IMR-90 (cell line): Measurements from ENCODE around the gene MRPS10. TPM values are rescaled to one million over a fixed set of nuclear protein-coding genes. Genes with fewer than 3 reads are reported as not detected.
A peak's percentile ranks its signal among the peaks of the same experiment; 100 is the strongest.

ENCODE experiments used
- ATAC-seq: fragments of 200-7000 bp; cut with Tn5 transposase; 2 replicates; pipeline ENCODE4 v1.9.1; 2020; ENCODE audit warnings: low read depth, mild to moderate bottlenecking, moderate library complexity
- BruUV-seq: library from RNA; stranded (reverse); fragments of 400-500 nt; replicated peaks from 2 replicates; lab custom pipeline; 2021; lab: Mats Ljungman, UMichigan
- CTCF ChIA-PET: fragments of 300-600 bp; formaldehyde crosslinking; extraction: SDS; loops from one replicate; lab custom pipeline; 2021; ENCODE audit warnings: antibody characterized with exemption; lab: Yijun Ruan, JAX
- POLR2A ChIA-PET: fragments of 300-600 bp; sonication (Branson Sonifier 250); formaldehyde crosslinking; loops from one replicate; lab custom pipeline; 2022; ENCODE audit warnings: antibody characterized with exemption; ENCODE audit not compliant: unreplicated experiment; lab: Charles Lee
- DNase-seq: peaks from one replicate; pipeline ENCODE4 v3.0.0; 2013
- H2AFZ ChIP-seq: replicated peaks from 2 replicates; pipeline ENCODE3; 2013; ENCODE audit warnings: low read length, mild to moderate bottlenecking; ENCODE audit not compliant: poor library complexity
- H2AK5ac ChIP-seq: 2 replicates; pipeline ENCODE4 v1.6.1; 2013; ENCODE audit warnings: low read depth, low read length, inconsistent platforms
- H2AK9ac ChIP-seq: replicated peaks from 2 replicates; pipeline ENCODE3; 2013; ENCODE audit warnings: mild to moderate bottlenecking, low read depth, low read length, moderate library complexity; ENCODE audit not compliant: poor library complexity
- H2BK120ac ChIP-seq: 2 replicates; pipeline ENCODE4 v1.6.1; 2013; ENCODE audit warnings: low read depth, low read length, inconsistent platforms
- H2BK15ac ChIP-seq: 3 replicates; pipeline ENCODE4 v1.6.1; 2013; ENCODE audit warnings: low read depth, low read length, inconsistent platforms
- H2BK20ac ChIP-seq: 2 replicates; pipeline ENCODE4 v1.6.1; 2013; ENCODE audit warnings: low read depth, mild to moderate bottlenecking, inconsistent platforms, low read length, moderate library complexity
- H2BK5ac ChIP-seq: 2 replicates; pipeline ENCODE4 v1.6.1; 2013; ENCODE audit warnings: mild to moderate bottlenecking, low read depth, low read length, inconsistent platforms; ENCODE audit not compliant: poor library complexity, severe bottlenecking
- H3K14ac ChIP-seq: replicated peaks from 2 replicates; pipeline ENCODE4 v1.6.1; 2013; ENCODE audit warnings: low read depth, low read length, inconsistent platforms
- H3K18ac ChIP-seq: 2 replicates; pipeline ENCODE4 v1.6.1; 2013; ENCODE audit warnings: low read depth, low read length, control low read depth
- H3K23ac ChIP-seq: 2 replicates; pipeline ENCODE4 v1.6.1; 2013; ENCODE audit warnings: low read depth, low read length, inconsistent platforms
- H3K27ac ChIP-seq: 2 replicates; pipeline ENCODE4 v1.5.1; 2013; ENCODE audit warnings: mild to moderate bottlenecking, control low read depth, low read length; ENCODE audit not compliant: insufficient read depth
- H3K27me3 ChIP-seq: 2 replicates; pipeline ENCODE4 v1.6.1; 2013; ENCODE audit warnings: low read length; ENCODE audit not compliant: control insufficient read depth, insufficient read depth
- H3K36me3 ChIP-seq: 2 replicates; pipeline ENCODE4 v1.6.1; 2013; ENCODE audit warnings: low read length, mixed read lengths; ENCODE audit not compliant: control insufficient read depth, insufficient read depth
- H3K4ac ChIP-seq: 2 replicates; pipeline ENCODE4 v1.6.1; 2013; ENCODE audit warnings: low read depth, low read length, inconsistent platforms
- H3K4me1 ChIP-seq: 2 replicates; pipeline ENCODE4 v1.6.1; 2013; ENCODE audit warnings: low read length, mixed read lengths; ENCODE audit not compliant: control insufficient read depth, insufficient read depth
- H3K4me2 ChIP-seq: 2 replicates; pipeline ENCODE4 v1.6.1; 2013; ENCODE audit warnings: low read depth, mild to moderate bottlenecking, control low read depth, low read length, moderate library complexity
- H3K4me3 ChIP-seq: 2 replicates; pipeline ENCODE4 v1.5.1; 2013; ENCODE audit warnings: low read depth, mild to moderate bottlenecking, control low read depth, low read length, moderate library complexity; ENCODE audit not compliant: insufficient read depth
- H3K56ac ChIP-seq: 2 replicates; pipeline ENCODE4 v1.6.1; 2013; ENCODE audit warnings: low read length, inconsistent platforms; ENCODE audit not compliant: insufficient read depth; ENCODE audit errors: extremely low read depth
- H3K79me1 ChIP-seq, 2 experiments: 2 replicates each; pipeline ENCODE4 v1.6.1; 2013; ENCODE audit warnings: low read length in 2 of 2, inconsistent platforms in 1 of 2, low read depth in 1 of 2
- H3K9ac ChIP-seq: 2 replicates; pipeline ENCODE4 v1.6.1; 2013; ENCODE audit warnings: low read depth, low read length, control low read depth
- H3K9me1 ChIP-seq: 2 replicates; pipeline ENCODE4 v1.6.1; 2013; ENCODE audit warnings: low read length, inconsistent platforms; ENCODE audit not compliant: insufficient read depth
- H3K9me3 ChIP-seq: 2 replicates; pipeline ENCODE4 v1.6.1; 2013; ENCODE audit warnings: low read length; ENCODE audit not compliant: control insufficient read depth, insufficient read depth
- H4K20me1 ChIP-seq: 2 replicates; pipeline ENCODE4 v1.6.1; 2013; ENCODE audit warnings: low read length, inconsistent platforms; ENCODE audit not compliant: insufficient read depth
- H4K5ac ChIP-seq: 2 replicates; pipeline ENCODE4 v1.6.1; 2013; ENCODE audit warnings: mild to moderate bottlenecking, low read depth, low read length, control low read depth
- H4K8ac ChIP-seq, 2 experiments: 2 replicates each; pipeline ENCODE4 v1.6.1; 2013; ENCODE audit warnings: low read depth in 2 of 2, low read length in 2 of 2, control low read depth in 1 of 2, inconsistent platforms in 1 of 2
- H4K91ac ChIP-seq: 2 replicates; pipeline ENCODE4 v1.6.1; 2013; ENCODE audit warnings: low read depth, low read length, inconsistent platforms; ENCODE audit not compliant: insufficient read depth
- FOS ChIP-seq: fragments of 150-350 bp; IDR thresholded peaks from 2 replicates; pipeline ENCODE4 v1.6.1; 2016; ENCODE audit warnings: low read depth, low read length
- MAFK ChIP-seq: IDR thresholded peaks from 2 replicates; pipeline ENCODE4 v1.6.1; 2012; ENCODE audit warnings: low read depth, low read length, improper control_type of control experiment
- MXI1 ChIP-seq: IDR thresholded peaks from 2 replicates; pipeline ENCODE4 v1.6.1; 2012; ENCODE audit warnings: low read depth, mild to moderate bottlenecking, low read length, moderate library complexity, borderline replicate concordance
- NFE2L2 ChIP-seq: fragments of 150-350 bp; IDR thresholded peaks from 2 replicates; pipeline ENCODE4 v1.6.1; 2016; ENCODE audit warnings: low read depth, mild to moderate bottlenecking, low read length
- RAD21 ChIP-seq: IDR thresholded peaks from 2 replicates; pipeline ENCODE4 v1.6.1; 2012; ENCODE audit warnings: low read length, improper control_type of control experiment
- WGBS, 2 experiments: methylation state at CpG; one replicate each; pipeline versions ENCODE4 v1.1.5 to v1.1.7; 2013; ENCODE audit warnings: missing lambda C conversion rate in 2 of 2; ENCODE audit not compliant: insufficient read length in 1 of 2; ENCODE audit errors: extremely low coverage in 2 of 2; 5-methylcytosine and 5-hydroxymethylcytosine counted together
- dilution Hi-C: fragments of 300-500 bp; cut with HindIII; formaldehyde crosslinking; loops from one replicate; pipeline ENCODE4 v1.14.3; 2018; ENCODE audit warnings: low sequenced_read_pairs; ENCODE audit not compliant: unreplicated experiment
- in situ Hi-C: fragments of 300-500 bp; cut with MboI; formaldehyde crosslinking; loops from 3 replicates; pipeline ENCODE4 v1.14.3; 2019; ENCODE audit warnings: low sequenced_read_pairs, inconsistent platforms, mixed read lengths
- intact Hi-C: fragments of 100-400 bp; cut with micrococcal nuclease; formaldehyde crosslinking; loops from 2 replicates; pipeline ENCODE4 v1.10.0; 2022
- polyA plus RNA-seq, 3 experiments: library from polyadenylated mRNA; depleted of rRNA; stranded (reverse); fragments of >200 nt; gene quantifications; 2 replicates each; pipeline ENCODE4 v1.2.3, GENCODE V29; 2012; ENCODE audit warnings: low replicate concordance in 1 of 3
- total RNA-seq: library from RNA; depleted of rRNA; stranded (reverse); fragments of >200 nt; gene quantifications from 2 replicates; pipeline ENCODE4 v1.2.3, GENCODE V29; 2012

Gene MRPS10
- total and polyA plus RNA-seq, 2 of the 4 experiments (the other 2 are of a cell fraction): 28.5 to 47.0 TPM

- H3K9me1 ChIP-seq: peaks cover 15% of the 10 kb centered on the region
- WGBS, 2 experiments: no CpG with 5 or more reads among the region's 7 CpGs
- H4K91ac ChIP-seq: no peak overlapping the region; the same call in 1 of the 2 replicates
- dilution Hi-C loops: no loop called here
- peak overlapping the region; percentile 5 for H2BK5ac ChIP-seq
- ChIA-PET POLR2A (no interaction called here), CTCF (no interaction called here)
- no peak overlapping the region for H3K4me3 ChIP-seq
- intact Hi-C loops: loop anchor here (10.0 kb wide), 1 partner anchor 112 kb away; no protein-coding TSS in a partner anchor
- H4K20me1 ChIP-seq: no peaks in the 10 kb centered on the region
- H3K27ac ChIP-seq: no peak overlapping the region
- no peak overlapping the region for H4K5ac ChIP-seq
- no peak overlapping the region for H3K56ac ChIP-seq
- TF ChIP-seq MXI1: no peak
- TF ChIP-seq FOS: no peak
- no peak for TF ChIP-seq NFE2L2
- TF ChIP-seq RAD21: no peak
- no peak for TF ChIP-seq MAFK
- no peak overlapping the region for H2AFZ ChIP-seq
- no peaks in the 10 kb centered on the region for H3K36me3 ChIP-seq
- no peaks in the 10 kb centered on the region for H3K9me3 ChIP-seq
- H3K4me1 ChIP-seq: peaks cover 11% of the 10 kb centered on the region
- H2AK9ac ChIP-seq: no peak overlapping the region
- no peak overlapping the region for H3K18ac ChIP-seq
- peaks cover 0 to 7% of the 10 kb centered on the region in 2 experiments; a peak in 2 of 4 replicates for H3K79me1 ChIP-seq
- H3K4me2 ChIP-seq: no peak overlapping the region
- no peak for ATAC-seq
- no peak overlapping the region; the same call in 1 of the 2 replicates for H2BK20ac ChIP-seq
- H4K8ac ChIP-seq: no peak overlapping the region
- H2AK5ac ChIP-seq: peak overlapping the region; percentile 71
- BruUV-seq: no TSS peak
- H3K4ac ChIP-seq: no peak overlapping the region
- no peak overlapping the region for H2BK15ac ChIP-seq
- no peaks in the 10 kb centered on the region for H3K27me3 ChIP-seq
- H3K23ac ChIP-seq: no peak overlapping the region
- DNase-seq: peak; percentile 23
- no peak overlapping the region for H2BK120ac ChIP-seq
- no peak overlapping the region for H3K14ac ChIP-seq
- in situ Hi-C loops: no loop called here
- no peak overlapping the region for H3K9ac ChIP-seq
Observed at GRCh38 chr6:42222448-42222847, 4.8 kb upstream of the MRPS10 start.
